GM12892 (cell line): ENCODE results near the gene ARHGDIG.
"Not testable (repeated sequence)": the region's sequence is repeated elsewhere in the genome, so short reads cannot be mapped to it uniquely, and the experiment has no call there.

ENCODE experiments used
- POLR2A ChIP-seq: IDR thresholded peaks from 2 replicates; pipeline ENCODE4 v1.6.1; 2011; ENCODE audit warnings: low read depth, low read length, control low read depth
- POLR2AphosphoS5 ChIP-seq: IDR thresholded peaks from 2 replicates; pipeline ENCODE4 v1.6.1; 2011; ENCODE audit warnings: low read depth, low read length, control low read depth
- TAF1 ChIP-seq: IDR thresholded peaks from 2 replicates; pipeline ENCODE4 v1.6.1; 2011; ENCODE audit warnings: low read depth, mild to moderate bottlenecking, control low read depth, low read length, borderline replicate concordance

GRCh38 chr16:267562-267961 is 12.8 kb upstream of the ARHGDIG start:
- TF ChIP-seq POLR2AphosphoS5, POLR2A, TAF1: not testable (repeated sequence)
